ENCODE results near the gene NR2F2.
A peak's percentile ranks its signal among the peaks of the same experiment; 100 is the strongest.

Gene NR2F2

DNA sequence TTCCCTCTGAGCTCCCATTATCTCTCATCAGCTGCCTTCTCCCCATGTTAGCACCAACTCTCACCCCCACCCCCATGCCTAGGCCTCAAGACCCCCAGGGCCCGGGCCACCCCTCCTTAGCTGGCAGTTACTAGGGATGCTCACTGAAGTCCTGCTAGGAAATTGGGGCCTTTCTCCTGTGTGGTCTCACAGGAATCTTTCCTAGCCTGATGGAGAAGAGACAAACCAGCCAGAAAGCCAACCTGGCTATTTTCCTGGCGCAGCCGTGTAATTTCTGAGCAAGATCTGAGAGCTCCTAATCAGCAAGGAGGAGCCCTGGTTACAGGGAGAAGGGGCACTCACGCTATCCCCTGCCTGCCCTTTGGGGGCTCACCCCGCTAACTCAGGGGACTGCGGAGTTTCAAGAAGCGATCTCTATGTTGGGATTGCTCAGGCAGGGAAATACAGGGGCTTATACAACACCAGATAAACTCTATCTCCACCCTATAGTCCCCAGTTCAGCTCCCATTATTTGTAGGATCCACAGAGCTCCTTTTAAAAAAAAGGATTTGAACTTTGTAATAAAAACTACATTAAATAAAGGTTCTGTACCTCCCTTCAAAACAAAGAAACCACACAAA is 25.2 kb downstream of the NR2F2 start:
- DNase-seq, result no peak

DNA sequence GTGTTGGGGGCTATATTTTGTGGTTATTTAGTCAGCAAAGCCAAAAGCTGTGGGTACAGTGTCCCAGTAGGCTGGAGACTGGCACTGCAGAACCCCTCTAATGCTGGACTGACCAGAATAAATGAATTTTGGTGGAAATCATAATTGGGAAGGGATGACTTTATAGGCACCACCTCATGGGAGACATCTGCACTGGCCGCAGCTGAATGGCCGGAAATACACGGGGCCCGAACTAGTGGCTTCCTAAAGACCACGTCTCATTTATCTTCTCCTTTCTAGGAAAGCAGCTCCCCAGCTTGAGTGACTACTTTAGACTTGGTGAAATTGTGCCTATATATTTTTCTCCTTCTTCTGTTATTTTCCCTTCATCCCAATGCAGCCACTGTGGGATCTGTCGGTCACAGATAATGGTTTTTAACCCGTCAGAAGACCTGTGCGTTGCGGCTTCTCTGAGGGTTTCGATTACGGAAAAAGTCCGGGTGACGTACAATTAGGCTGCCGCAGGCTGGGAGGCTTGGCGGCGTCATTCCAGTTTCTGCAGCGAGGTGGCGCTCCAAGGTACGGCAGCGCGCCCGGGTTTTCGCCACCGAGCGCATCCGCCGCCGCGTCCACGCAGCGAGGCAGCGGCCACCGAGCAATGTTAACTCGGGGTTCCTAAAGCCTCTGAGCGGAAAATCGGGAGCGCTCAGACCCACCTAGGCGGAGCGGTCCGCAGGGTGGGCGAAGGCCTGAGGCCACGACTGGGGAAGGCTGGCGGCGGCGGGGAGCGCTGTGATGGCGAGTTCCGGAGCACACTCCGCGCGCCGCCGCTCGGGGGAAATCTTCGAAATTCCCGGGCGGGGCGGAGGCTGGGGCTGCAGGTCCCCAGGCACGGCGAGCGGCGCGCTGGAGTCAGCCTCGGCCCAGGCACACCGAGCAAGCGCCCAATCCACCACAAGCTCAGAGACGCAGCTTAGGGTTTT is 26.3 kb downstream of the NR2F2 start:
- peak; percentile 16 to 66 for DNase-seq

DNA sequence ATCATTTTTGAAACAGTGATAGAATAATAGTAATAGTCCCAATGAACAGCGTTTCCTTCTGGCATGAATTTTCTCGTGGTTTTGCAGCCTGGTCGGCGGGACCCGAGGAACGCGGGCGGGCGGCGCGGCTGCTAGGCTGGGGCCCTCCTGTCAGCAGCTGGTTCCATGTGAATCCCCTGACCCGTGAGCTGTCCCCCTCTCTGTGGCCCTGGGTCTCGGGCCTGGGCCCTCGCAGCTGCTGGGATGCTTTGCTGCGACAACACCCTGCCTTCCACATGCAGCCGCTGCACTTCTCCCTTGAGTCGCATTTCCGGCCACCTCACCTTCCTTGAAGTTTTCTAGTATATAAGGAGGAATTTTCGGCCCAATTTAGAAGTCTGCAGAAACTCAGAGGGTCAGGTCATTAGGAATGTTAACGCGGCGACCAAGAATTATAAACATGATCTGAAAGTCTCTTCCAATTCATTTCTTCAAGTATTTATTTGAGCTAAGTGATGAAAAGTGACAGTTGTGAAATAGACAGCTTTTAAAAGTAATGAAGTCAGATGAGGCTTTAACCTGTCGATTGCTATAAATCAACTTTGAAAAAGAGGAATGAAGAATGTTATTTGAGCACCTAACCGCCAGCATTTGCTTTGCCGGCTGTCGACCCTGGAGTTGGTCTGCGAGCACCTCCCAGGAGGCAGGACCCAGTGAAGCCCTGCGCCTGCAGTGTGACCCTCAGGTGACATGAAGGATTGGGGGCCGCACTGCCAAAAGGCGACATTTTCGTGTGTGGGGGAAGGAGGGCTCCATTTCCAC is 27.7 kb downstream of the NR2F2 start:
- no peak for DNase-seq

DNA sequence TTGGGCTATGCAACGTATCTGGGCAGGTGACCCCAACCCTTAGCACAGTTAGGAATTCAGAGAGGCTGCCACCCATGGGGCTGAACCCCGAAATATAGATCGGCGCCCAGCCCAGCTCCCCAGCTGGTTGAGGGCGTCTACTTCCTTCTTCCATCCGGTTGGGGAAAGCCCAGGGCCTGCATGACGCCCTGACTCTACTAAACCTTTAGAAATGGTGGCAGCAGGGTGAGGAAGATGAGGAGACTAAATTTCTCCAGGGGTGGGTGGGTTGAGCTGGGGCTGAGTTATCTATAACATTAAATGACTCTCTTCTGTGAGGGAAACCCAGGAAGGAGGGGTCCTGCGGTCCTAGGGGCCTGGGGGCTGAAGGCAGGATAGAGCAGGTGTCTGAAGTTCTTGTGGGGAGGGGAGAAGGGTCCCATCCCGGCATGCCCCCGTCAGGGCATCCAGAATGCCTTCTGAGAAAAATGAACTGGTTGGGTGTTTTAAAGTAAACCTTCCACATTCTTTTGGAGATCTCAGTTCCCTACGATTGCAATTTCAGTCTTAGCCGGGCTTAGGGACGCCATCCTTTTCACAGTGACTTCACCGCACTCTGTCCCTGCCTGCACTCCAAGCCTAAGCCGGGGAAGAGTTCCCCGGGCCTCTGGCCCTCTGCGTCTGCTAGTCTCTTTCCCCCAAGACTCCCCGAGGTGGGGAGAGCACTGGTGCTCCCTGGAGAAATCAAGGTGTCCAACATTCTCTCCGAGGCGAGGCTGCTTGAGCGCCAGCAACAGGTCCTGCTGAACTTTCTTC is 28.5 kb downstream of the NR2F2 start:
- no peak for DNase-seq

DNA sequence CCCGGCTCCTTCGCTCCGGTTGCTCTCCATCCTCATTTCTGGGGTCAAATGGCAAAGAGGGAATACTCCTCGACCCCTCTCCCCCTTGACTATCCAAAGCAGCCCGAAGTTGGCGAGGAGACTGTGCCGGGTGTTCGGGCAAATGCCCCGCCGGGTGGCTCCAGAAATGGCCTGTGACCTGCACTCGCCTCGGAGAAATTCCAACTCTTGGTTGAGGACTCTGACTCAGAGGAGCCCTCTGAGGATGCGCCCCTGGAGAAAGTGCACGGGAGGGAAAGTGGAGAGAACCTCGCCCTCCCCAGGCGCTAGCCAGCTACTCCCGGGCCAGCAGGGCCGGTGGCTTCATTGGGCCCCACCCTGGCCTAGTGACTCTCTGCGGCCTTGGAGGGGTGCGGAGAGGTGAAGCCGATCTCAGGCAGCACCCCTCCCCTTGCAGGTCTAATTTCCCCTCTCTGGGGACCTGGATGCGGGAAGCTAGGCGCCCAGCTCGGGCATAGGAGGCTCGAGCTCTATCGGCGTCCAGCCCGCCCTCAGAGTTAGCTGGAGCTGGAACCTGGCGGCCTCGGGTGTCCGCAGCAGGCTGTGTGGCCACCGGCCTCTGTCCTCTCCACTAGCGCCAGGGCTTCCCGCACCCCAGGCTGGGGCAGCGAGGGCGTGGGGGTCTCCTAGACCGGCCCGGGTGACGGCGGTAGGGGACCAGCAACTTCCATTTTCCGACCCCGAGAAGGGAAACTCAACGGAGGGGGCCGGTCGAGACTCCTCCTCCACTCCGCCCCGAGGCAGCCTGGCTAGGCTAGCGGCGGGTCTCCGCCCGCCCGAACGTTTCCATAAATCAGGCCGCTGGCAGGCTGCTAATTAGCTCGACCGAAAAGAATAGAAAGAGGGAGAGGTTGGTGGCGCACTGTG is 29.4 kb downstream of the NR2F2 start:
- DNase-seq, result no peak

DNA sequence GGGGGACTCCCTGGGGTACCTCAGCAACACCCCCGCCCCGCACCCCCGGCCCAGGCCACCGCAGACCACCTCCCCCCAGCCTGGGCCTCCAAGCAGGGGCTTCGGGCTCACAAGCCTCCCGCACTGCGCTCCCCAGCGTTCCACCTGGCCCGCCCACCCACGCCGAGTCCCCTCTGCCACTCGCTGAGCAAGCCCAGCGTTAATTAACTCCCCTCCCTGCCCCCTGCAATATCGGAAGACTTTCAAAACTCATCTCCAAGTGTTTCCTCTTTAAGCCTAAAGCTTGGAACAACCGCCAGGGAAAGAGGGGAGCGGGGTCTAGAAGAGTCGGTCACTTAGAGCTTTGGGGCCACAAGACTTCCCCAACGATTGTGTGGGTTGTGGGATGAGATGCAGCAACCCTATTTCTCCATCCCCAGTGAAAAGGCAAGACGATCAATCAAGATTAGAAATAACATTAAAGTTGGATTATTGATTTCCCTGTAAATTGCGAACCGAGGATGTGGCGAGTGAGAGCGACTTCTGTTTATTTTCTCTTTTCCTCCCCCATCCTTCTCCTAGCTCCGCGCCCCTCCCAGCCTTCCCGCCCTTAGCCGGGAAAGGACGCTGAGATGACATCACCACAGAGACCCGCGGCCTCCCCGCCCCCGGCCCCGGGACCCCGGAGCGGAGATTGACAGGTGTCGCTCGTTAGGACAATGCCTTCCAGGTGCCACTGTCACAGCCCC is 30.2 kb downstream of the NR2F2 start:
- no peak for DNase-seq

DNA sequence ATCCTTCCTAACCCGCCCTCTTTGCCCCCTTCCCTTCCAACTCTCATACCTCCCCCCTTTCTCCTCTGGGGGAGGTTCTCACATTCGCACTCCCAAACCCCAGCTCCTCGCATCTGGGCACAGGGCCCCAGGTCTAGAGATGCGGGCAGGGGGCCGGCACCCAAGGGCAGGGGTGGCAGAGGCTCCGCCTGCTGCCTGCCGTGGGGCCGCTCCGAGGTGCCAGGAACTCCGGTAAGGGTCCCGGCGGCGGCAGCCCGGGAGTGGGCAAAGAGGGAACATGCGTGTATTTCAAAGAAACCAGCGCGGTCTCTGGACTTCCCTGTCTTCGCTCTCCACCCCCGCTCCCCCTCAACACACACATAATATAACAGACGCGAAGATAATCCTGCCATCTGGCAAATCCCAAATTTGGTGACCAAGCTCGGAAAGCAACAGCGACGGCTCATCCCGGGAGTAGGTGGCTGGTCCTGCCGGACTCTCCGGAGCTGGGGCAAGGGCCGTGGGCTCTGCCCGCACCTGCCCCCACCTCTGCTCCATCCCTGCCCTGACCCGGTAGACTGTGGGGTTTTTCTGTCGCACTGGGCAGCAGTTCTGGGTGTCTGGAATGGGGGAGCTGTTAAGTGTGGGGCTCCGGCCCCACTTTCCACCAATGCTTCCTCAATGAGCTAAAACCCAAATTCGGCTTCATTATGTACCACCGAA is 31.0 kb downstream of the NR2F2 start:
- no peak for DNase-seq

DNA sequence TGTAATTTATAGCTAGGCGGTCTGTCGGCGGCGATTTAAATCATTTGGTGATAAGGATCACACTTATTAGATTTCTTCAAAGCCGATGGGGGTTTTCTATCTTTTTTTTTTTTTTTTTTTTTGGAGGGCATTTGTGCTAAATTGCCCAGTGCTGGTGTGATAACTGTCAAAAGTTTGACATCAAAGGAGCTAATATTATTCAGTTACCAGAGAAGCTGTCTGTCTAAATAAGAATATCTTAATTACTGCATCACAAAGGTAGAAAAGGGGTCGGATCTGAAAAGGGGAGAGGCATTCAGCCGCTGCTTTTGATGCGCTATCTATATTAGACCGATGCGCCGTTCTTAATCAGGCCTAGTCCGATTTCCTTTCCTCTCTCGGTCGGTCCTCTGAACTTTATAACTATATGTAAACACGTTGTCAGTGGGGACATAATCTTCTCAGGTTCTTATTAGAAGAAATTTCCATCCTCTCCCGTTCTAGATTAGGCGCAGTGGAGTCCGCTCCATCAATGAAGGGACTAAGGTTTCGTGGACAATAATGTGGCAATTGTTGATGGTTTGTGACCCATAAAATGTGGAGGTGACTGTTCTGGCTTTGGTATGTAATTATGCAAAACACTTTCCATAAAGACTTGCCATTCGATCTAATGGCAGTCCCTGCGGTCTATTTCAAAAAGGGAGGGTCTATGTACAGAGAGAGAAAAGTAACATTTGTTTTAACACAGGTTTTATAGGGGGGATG is 31.7 kb downstream of the NR2F2 start:
- no peak for DNase-seq

DNA sequence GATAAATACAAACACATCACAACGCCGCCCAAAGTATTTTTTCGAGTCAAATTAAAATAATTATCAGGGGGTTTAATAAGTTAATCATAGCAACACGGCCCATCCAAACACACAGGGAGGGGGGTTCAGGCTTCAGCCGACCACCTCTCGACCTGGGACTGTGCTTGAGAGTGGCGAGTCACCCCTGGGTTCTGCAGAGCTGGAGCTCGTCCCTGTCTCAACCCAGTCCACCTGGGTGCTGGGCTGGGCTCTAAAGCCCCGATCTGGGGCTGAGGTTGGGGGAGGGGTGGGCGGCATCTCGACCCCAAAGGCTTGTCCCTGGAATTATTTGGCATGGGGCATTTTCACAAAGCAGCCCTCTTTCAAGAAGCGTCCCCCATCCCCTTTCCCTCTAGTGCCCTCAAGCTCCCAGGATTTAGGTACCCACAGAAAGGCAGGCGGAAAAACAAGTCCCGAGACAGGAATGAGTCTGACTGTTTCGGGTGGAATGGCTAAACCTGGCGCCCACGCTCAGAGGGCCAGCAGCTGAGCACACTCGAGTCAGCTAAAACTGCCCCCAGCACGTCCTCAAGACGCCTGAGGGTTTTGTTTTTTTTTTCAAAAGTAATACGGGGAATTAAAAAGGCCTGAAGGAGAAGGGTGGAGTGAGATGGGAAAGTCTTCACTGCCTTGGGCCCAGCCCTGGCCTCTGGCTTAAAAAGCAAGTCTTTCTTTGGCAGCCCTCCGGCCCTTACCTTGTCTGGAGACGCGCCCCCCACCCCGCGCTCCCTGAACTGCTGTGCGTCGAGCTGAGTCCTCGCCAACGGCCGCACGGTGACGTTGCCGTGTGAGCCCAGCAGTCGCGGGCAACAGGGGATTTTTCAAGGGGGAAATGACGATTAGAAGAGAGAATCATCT is 32.5 kb downstream of the NR2F2 start:
- no peak for DNase-seq

DNA sequence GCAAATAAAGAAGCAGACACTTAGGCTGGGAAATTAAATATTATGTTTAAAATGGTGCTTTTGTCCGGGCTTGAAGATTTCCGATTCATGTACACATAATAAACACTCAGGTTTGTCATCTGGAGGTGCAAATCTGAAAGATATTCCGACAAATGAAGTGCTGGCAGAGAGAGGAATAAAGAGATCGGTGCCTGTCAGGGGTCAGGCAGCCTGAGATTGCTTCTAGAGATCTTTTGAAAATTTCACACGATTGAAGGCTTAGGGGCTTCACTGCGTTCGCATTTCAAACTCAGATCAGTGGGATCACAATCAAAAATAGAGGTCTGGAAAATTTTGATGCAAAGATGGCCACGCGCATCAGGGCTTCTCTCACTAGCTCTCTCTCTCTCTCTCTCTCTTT is 33.2 kb downstream of the NR2F2 start:
- DNase-seq, result no peak

DNA sequence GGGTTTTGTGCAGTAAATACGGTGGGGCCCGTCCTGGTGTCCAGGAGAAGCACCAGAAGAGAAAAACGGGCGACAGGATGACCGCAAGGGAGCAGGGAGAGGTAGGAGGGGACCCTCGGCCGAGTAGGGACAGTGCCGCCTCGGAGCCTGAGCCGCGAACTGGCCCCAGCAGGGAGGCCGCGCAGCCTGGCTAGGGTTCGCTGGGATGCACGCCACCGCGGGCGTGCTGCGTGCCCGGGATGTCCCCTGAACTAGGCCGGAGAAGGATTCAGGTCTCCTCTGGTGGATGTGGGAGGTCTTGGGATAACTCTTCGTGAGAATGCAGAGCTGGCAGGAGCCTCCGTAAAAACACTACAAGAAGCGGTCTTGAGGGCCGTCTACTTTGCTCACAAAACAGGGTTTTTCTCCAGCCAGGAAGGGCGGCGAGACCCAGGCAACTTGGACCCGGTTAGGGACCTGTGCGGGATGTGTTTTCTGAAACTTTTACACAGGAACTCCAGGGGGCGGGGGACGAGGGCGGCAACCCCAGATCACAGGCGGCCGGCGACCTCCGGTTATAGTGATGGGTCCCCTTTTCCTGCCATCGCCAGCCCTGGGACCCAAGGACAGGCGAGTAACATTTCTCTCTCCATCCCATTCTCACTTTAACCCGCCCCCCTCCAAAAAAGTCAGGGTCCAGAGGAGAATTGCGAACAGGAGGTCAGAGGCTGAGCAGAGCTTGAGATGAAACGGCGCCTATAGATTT is 35.5 kb downstream of the NR2F2 start:
- no peak for DNase-seq

DNA sequence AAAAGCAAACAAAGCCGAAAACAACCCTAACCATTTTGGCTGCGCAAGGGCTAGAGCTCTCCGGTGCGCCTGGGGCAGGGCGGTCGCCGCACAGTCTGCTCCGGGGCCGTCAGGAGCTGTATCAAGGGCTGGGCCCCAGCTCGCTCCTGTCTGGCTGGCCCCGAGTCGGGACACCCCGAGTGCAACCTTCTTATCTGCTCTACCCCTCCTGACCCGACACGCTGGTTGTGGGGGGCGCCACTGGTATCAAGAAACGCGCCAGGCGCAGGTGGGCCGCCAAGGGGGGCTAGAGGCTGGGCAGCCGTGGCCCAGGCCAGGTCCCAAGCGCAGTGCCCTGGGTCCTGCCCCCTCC is 36.0 kb downstream of the NR2F2 start:
- DNase-seq, result no peak

DNA sequence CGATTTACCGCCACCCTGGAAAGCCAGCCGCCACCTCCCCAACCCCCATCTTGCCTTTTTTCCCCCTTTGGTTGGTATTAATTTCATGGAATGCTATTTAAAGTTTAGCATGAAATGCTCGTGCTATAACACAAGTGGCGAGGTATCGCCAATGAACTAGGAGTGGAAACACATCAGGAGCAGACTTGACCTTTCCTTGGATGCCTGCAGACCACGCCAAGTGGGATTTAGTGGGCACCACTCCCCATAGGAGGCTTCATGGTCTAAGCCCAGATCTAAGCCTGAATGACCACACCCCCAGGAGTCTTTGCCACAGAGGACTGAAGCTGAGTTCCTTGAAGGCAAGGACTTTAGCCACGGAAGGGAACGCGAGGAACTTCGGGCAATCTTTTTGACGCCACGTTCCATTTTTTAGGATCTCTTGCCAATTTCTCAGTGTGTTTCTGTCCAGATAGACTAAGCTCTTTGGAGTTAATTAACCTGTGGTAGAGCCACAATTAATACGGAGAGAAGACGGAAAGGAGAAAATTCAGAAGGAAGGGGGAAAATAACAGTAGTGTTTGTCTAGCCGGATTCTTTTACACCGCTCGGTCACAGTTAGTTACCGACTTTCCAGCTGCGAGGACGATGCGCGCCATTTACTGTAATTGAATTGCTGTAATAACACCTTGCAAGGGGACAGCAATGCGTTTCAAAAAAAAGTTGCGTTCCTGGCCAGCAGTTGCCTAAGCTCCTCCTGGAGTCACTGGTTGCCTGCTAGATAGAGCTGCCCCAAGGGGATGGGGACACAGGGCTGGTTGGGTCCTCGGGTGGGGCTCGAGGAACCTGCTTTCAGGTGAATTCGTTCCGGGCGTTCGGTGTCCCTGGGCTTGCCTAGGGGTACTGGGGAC is 37.1 kb downstream of the NR2F2 start:
- no peak for DNase-seq

DNA sequence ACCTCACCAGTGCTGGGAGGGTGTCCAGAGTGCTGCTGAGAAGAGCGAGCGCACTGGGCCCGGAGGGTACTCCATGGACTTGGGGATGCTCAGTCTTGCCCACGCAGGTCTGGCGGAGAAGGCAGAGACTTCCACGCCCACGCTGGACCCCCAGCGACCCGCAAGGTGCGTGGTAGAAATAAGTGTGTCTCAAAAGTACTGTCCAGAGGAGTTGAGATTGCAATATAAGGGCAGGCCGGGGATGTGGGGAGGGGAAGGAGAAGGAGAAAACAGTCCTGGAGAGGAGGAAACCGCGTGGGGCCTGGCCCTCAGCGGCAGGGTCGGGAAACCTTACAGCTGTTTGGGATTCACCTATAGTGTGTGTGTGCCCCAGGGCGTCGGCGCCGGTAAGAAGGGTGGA is 38.9 kb downstream of the NR2F2 start:
- DNase-seq, result no peak

DNA sequence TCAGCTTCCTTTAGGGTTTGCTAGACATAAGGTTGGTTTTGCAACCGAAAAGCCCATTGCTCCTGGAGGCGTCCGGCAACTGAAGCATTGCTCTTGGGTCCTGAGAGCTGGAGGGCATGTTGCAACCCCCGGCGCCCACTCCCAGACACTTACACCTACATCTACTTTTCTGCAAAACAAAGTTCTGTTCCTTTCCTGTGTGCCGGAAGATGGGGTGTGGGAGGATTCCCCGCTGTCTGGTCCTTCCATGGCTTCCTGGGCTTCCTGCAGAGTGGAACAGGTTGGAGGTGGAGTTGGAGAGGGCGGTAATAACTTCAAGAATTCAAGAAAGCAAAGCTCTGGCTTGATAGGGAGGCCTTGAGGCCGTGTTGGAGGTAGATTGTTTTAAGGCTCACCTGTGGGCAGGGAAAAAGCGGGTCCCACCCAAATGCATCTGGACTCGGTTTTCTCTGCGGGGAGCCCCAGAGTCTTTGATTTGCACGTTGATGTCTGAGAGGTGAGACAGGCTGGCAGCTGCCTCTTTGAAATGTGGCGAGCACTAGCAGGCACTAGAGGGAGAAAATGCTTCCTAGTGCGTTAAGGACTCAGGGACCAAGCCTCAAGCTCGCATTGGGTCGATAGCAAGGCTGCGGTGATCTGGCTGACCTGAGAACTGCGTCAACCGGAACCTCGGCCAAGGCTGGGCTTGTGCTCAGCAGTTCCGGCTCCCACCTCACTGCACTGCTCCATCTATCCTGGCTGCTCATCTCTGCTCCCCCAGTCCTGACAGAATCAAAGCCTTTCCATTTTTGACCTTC is 39.5 kb downstream of the NR2F2 start:
- no peak for DNase-seq

DNA sequence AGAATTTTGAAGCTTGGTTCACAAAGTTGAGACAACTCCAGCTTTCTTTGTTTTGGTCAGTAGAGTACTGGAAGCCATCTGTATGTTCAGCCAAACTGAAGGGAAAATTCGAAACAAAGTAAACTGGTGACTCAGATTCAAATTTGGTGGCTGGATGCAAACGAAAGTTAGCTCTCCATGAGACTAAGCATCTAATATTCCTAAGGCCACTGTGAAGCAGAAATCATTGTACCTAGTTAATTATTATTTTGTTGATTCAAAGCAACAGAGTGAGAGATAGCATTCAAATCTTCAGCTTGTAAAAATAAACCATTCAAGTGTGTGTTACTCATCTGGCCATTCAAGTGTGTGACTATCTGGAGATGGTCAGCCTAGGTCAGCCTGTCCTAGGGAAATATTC is 42.1 kb downstream of the NR2F2 start:
- DNase-seq, result no peak
